Astrocyte (in vitro differentiated cells and primary cell): ENCODE results near the gene GMEB2. TPM values are rescaled to one million over a fixed set of nuclear protein-coding genes. Genes with fewer than 3 reads are reported as not detected.

Experiments
- DNase-seq: peaks from one replicate; pipeline ENCODE4 v3.0.0-alpha.2; 2010; ENCODE audit warnings: low read depth
- FAIRE-seq: peaks from 2 replicates; lab custom pipeline; 2011; peaks lifted over from hg19 to GRCh38; lab: Jason Lieb, UNC
- H2AFZ ChIP-seq: 2 replicates; pipeline ENCODE4 v1.6.0; 2012; ENCODE audit warnings: low read depth, low read length, inconsistent platforms
- H3K27ac ChIP-seq: 2 replicates; pipeline ENCODE4 v1.5.1; 2011; ENCODE audit warnings: low read depth, low read length, inconsistent platforms
- H3K27me3 ChIP-seq: 2 replicates; pipeline ENCODE4 v1.6.0; 2011; ENCODE audit warnings: low read length, inconsistent platforms; ENCODE audit not compliant: insufficient read depth
- H3K36me3 ChIP-seq: 2 replicates; pipeline ENCODE4 v1.5.1; 2011; ENCODE audit warnings: low read length, inconsistent platforms; ENCODE audit not compliant: insufficient read depth
- H3K4me1 ChIP-seq: 2 replicates; pipeline ENCODE4 v1.5.1; 2011; ENCODE audit warnings: low read length, inconsistent platforms; ENCODE audit not compliant: insufficient read depth
- H3K4me2 ChIP-seq: 2 replicates; pipeline ENCODE4 v1.6.0; 2012; ENCODE audit warnings: low read length, inconsistent platforms
- H3K4me3 ChIP-seq: 2 replicates; pipeline ENCODE4 v1.5.1; 2011; ENCODE audit warnings: low read depth, mild to moderate bottlenecking, low read length, inconsistent platforms; ENCODE audit not compliant: insufficient read depth
- H3K79me2 ChIP-seq: 2 replicates; pipeline ENCODE4 v1.6.0; 2012; ENCODE audit warnings: mild to moderate bottlenecking, low read length, inconsistent platforms; ENCODE audit not compliant: insufficient read depth
- H3K9ac ChIP-seq: 2 replicates; pipeline ENCODE4 v1.6.0; 2012; ENCODE audit warnings: mild to moderate bottlenecking, low read length, inconsistent platforms
- H3K9me3 ChIP-seq: 2 replicates; pipeline ENCODE4 v1.5.1; 2012; ENCODE audit warnings: low read depth, mild to moderate bottlenecking, low read length, inconsistent platforms; ENCODE audit not compliant: insufficient read depth
- H4K20me1 ChIP-seq: 2 replicates; pipeline ENCODE4 v1.6.0; 2012; ENCODE audit warnings: low read length, inconsistent platforms; ENCODE audit not compliant: insufficient read depth
- H3K27ac Mint-ChIP-seq: one replicate; pipeline ENCODE4 v1.8.0; 2021; ENCODE audit warnings: mild to moderate bottlenecking, mixed read lengths; ENCODE audit not compliant: unreplicated experiment
- H3K27me3 Mint-ChIP-seq: one replicate; pipeline ENCODE4 v1.8.0; 2021; ENCODE audit warnings: low read depth, mixed read lengths; ENCODE audit not compliant: unreplicated experiment
- H3K36me3 Mint-ChIP-seq: one replicate; pipeline ENCODE4 v1.8.0; 2021; ENCODE audit warnings: low read depth, mixed read lengths; ENCODE audit not compliant: unreplicated experiment
- H3K4me1 Mint-ChIP-seq: one replicate; pipeline ENCODE4 v1.8.0; 2021; ENCODE audit warnings: low read depth, mixed read lengths; ENCODE audit not compliant: unreplicated experiment
- H3K4me3 Mint-ChIP-seq: one replicate; pipeline ENCODE4 v1.8.0; 2021; ENCODE audit warnings: mild to moderate bottlenecking, moderate library complexity, mixed read lengths; ENCODE audit not compliant: unreplicated experiment
- H3K9me3 Mint-ChIP-seq: one replicate; pipeline ENCODE4 v1.8.0; 2021; ENCODE audit warnings: mild to moderate bottlenecking, mixed read lengths; ENCODE audit not compliant: unreplicated experiment
- CTCF ChIP-seq: IDR thresholded peaks from 2 replicates; pipeline ENCODE4 v1.5.1; 2011; ENCODE audit warnings: low read depth, mild to moderate bottlenecking, inconsistent platforms, low read length, moderate library complexity; ENCODE audit not compliant: insufficient read depth
- EZH2 ChIP-seq: IDR thresholded peaks from 2 replicates; pipeline ENCODE4 v1.6.1; 2012; ENCODE audit warnings: mild to moderate bottlenecking, low read length, inconsistent platforms; ENCODE audit not compliant: insufficient read depth
- total RNA-seq: library from RNA; stranded (reverse); gene quantifications from 2 replicates; pipeline ENCODE4 v1.2.1, GENCODE V29; 2021

Gene GMEB2
- total RNA-seq, 1 donor from 2014 or later: 11.7 TPM

GRCh38 chr20:63546956-63547724 is 79.8 kb downstream of the GMEB2 start:
- no peaks in the 10 kb centered on the region for H3K79me2 ChIP-seq
- H3K4me3 ChIP-seq: no peak overlapping the region
- H3K27me3 Mint-ChIP-seq: peaks cover 7% of the 10 kb centered on the region
- H2AFZ ChIP-seq: no peak overlapping the region
- no peaks in the 10 kb centered on the region for H3K36me3 ChIP-seq
- H3K9ac ChIP-seq: no peak overlapping the region
- H3K4me2 ChIP-seq: no peak overlapping the region
- no peak overlapping the region for H3K27ac Mint-ChIP-seq
- H4K20me1 ChIP-seq: no peaks in the 10 kb centered on the region
- H3K27me3 ChIP-seq: no peaks in the 10 kb centered on the region
- H3K36me3 Mint-ChIP-seq: peaks cover 2% of the 10 kb centered on the region
- H3K4me1 ChIP-seq: no peaks in the 10 kb centered on the region
- no peak overlapping the region for H3K4me3 Mint-ChIP-seq
- no peak for DNase-seq
- TF ChIP-seq CTCF (no peak), EZH2 (peak; percentile 26)
- no peaks in the 10 kb centered on the region for H3K9me3 ChIP-seq
- no peak for FAIRE-seq
- peaks cover 2% of the 10 kb centered on the region for H3K4me1 Mint-ChIP-seq
- no peak overlapping the region for H3K27ac ChIP-seq
- no peaks in the 10 kb centered on the region for H3K9me3 Mint-ChIP-seq

- no peaks in the 10 kb centered on the region for H4K20me1 ChIP-seq
- H2AFZ ChIP-seq: no peak overlapping the region
- peaks cover 2% of the 10 kb centered on the region for H3K4me1 Mint-ChIP-seq
- H3K4me3 Mint-ChIP-seq: no peak overlapping the region
- H3K9ac ChIP-seq: no peak overlapping the region
- H3K36me3 ChIP-seq: no peaks in the 10 kb centered on the region
- TF ChIP-seq EZH2 (no peak), CTCF (no peak)
- no peak overlapping the region for H3K4me3 ChIP-seq
- no peak overlapping the region for H3K27ac ChIP-seq
- FAIRE-seq (no peak), DNase-seq (no peak)
- H3K9me3 ChIP-seq: no peaks in the 10 kb centered on the region
- no peak overlapping the region for H3K4me2 ChIP-seq
- H3K36me3 Mint-ChIP-seq: peaks cover 2% of the 10 kb centered on the region
- H3K27me3 Mint-ChIP-seq: peaks cover 7% of the 10 kb centered on the region
- H3K79me2 ChIP-seq: no peaks in the 10 kb centered on the region
- H3K4me1 ChIP-seq: no peaks in the 10 kb centered on the region
- H3K27me3 ChIP-seq: no peaks in the 10 kb centered on the region
- no peaks in the 10 kb centered on the region for H3K9me3 Mint-ChIP-seq
- no peak overlapping the region for H3K27ac Mint-ChIP-seq
Measured at GRCh38 chr20:63546256-63546955, 80.5 kb downstream of the GMEB2 start.

GRCh38 chr20:63545814-63546213 is 81.1 kb downstream of the GMEB2 start:
- peaks cover 2% of the 10 kb centered on the region for H3K4me1 Mint-ChIP-seq
- Histone ChIP-seq H3K9me3 (no peaks in the 10 kb centered on the region), H3K9ac (no peak overlapping the region), H3K4me2 (no peak overlapping the region), H3K4me3 (no peak overlapping the region), H2AFZ (no peak overlapping the region), H3K27ac (no peak overlapping the region), H4K20me1 (no peaks in the 10 kb centered on the region), H3K79me2 (no peaks in the 10 kb centered on the region), H3K27me3 (no peaks in the 10 kb centered on the region), H3K36me3 (no peaks in the 10 kb centered on the region), H3K4me1 (no peaks in the 10 kb centered on the region)
- DNase-seq (no peak), FAIRE-seq (no peak)
- H3K36me3 Mint-ChIP-seq: peaks cover 2% of the 10 kb centered on the region
- no peak for TF ChIP-seq CTCF
- no peaks in the 10 kb centered on the region for H3K9me3 Mint-ChIP-seq
- H3K27me3 Mint-ChIP-seq: peaks cover 7% of the 10 kb centered on the region
- H3K4me3 Mint-ChIP-seq: peak overlapping the region; percentile 40
- no peak overlapping the region for H3K27ac Mint-ChIP-seq
